Esophagus muscularis mucosa (tissue), 4 donors: ENCODE measurements around the gene GDA. TPM values are rescaled to one million over a fixed set of nuclear protein-coding genes. Genes with fewer than 3 reads are reported as not detected.

ENCODE experiments used
- DNase-seq: peaks from one replicate; pipeline ENCODE4 v3.0.0-alpha.2; 2017; ENCODE audit errors: extremely low spot score
- H3K27ac ChIP-seq, 4 donors: fragments of 200-600 bp; sonication (generic); replicated peaks in 1 of 4; 1 replicate in 3 of 4; 2 replicates in 1 of 4; pipeline ENCODE4 v1.5.1; 2016 to 2019; ENCODE audit warnings: mild to moderate bottlenecking in 1 of 4
- H3K27me3 ChIP-seq, 4 donors: fragments of 200-600 bp; sonication (generic); one replicate each; pipeline versions ENCODE4 v1.5.1 to v1.6.0; 2016 to 2019
- H3K36me3 ChIP-seq, 4 donors: fragments of 200-600 bp; sonication (generic); one replicate each; pipeline ENCODE4 v1.5.1; 2016 to 2019
- H3K4me1 ChIP-seq, 4 donors: fragments of 200-600 bp; sonication (generic); one replicate each; pipeline ENCODE4 v1.5.1; 2016 to 2019
- H3K4me3 ChIP-seq, 4 donors: fragments of 200-600 bp; sonication (generic); 1 replicate in 2 of 4; 2 replicates in 2 of 4; pipeline ENCODE4 v1.5.1; 2016 to 2019; ENCODE audit warnings: mild to moderate bottlenecking in 4 of 4, moderate library complexity in 1 of 4
- H3K9me3 ChIP-seq, 4 donors: fragments of 200-600 bp; sonication (generic); 1 replicate in 3 of 4; 2 replicates in 1 of 4; pipeline ENCODE4 v1.5.1; 2016 to 2019
- CTCF ChIP-seq, 3 experiments: fragments of 200-600 bp in 2 of 3; fragments of 450-650 bp in 1 of 3; sonication (generic) in 2 of 3; IDR thresholded peaks; one replicate each; pipeline ENCODE4 v1.5.1; 2017 to 2019; ENCODE audit warnings: antibody characterized with exemption in 3 of 3, mild to moderate bottlenecking in 2 of 3, moderate library complexity in 1 of 3
- EP300 ChIP-seq: sonication (generic); formaldehyde crosslinking; IDR thresholded peaks from one replicate; pipeline ENCODE4 v1.6.1; 2017; ENCODE audit warnings: antibody characterized with exemption
- POLR2A ChIP-seq: fragments of 450-650 bp; IDR thresholded peaks from one replicate; pipeline ENCODE4 v1.6.1; 2017; ENCODE audit warnings: antibody characterized with exemption, moderate library complexity, mild to moderate bottlenecking, low read depth
- POLR2AphosphoS5 ChIP-seq, 2 donors: sonication (generic); formaldehyde crosslinking; IDR thresholded peaks; one replicate each; pipeline ENCODE4 v1.6.1; 2017; ENCODE audit warnings: antibody characterized with exemption in 2 of 2
- WGBS: methylation state at CpG from one replicate; pipeline ENCODE4 v1.1.5; 2018; 5-methylcytosine and 5-hydroxymethylcytosine counted together
- intact Hi-C: fragments of 100-400 bp; cut with DNase I; formaldehyde crosslinking; loops from one replicate; pipeline ENCODE4 v1.15.1; 2023
- total RNA-seq, 4 donors: library from RNA; depleted of rRNA; stranded (reverse); fragments of >200 nt; gene quantifications; one replicate each; pipeline versions ENCODE4 v1.1.0 to v1.2.1, GENCODE V29; 2016

GDA gene
- total RNA-seq, 4 donors from 2014 or later = not detected

GRCh38 chr9:72254901-72255545 is 105.8 kb downstream of the GDA start:
- intact Hi-C loops = no loop called here
- WGBS = 52% methylated on average over 3 of the region's 3 CpGs
- Histone ChIP-seq H3K4me3 (no peak overlapping the region), H3K9me3 (no peaks in the 10 kb centered on the region), H3K36me3 (no peaks in the 10 kb centered on the region), H3K4me1 (no peaks in the 10 kb centered on the region), H3K27ac (no peak overlapping the region), H3K27me3 (peaks cover 0 to 20% (median 0%) of the 10 kb centered on the region in 4 donors)
- no peak for DNase-seq
- TF ChIP-seq CTCF (IDR thresholded peaks at IDR 0.05) = no peak

GRCh38 chr9:72255569-72255968 is 106.3 kb downstream of the GDA start:
- 81% methylated on average over 4 of the region's 4 CpGs for WGBS
- no peak overlapping the region for H3K4me3 ChIP-seq
- H3K9me3 ChIP-seq = no peaks in the 10 kb centered on the region
- H3K27me3 ChIP-seq = peaks cover 0 to 20% (median 0%) of the 10 kb centered on the region in 4 donors
- no peak for DNase-seq
- TF ChIP-seq POLR2AphosphoS5 (IDR thresholded peaks at IDR 0.05) (no peak), EP300 (no peak), POLR2A (no peak), CTCF (IDR thresholded peaks at IDR 0.05) (no peak)
- intact Hi-C loops = no loop called here
- no peaks in the 10 kb centered on the region for H3K4me1 ChIP-seq
- H3K27ac ChIP-seq = no peak overlapping the region
- H3K36me3 ChIP-seq = no peaks in the 10 kb centered on the region

- TF ChIP-seq POLR2A (no peak), EP300 (no peak), CTCF (IDR thresholded peaks at IDR 0.05) (no peak), POLR2AphosphoS5 (IDR thresholded peaks at IDR 0.05) (no peak)
- Histone ChIP-seq H3K4me3 (no peak overlapping the region), H3K36me3 (no peaks in the 10 kb centered on the region), H3K4me1 (no peaks in the 10 kb centered on the region), H3K9me3 (no peaks in the 10 kb centered on the region), H3K27me3 (peaks cover 0 to 20% (median 0%) of the 10 kb centered on the region in 4 donors), H3K27ac (no peak overlapping the region)
- intact Hi-C loops = no loop called here
- DNase-seq = no peak
- WGBS = 91% methylated on average over 6 of the region's 6 CpGs
Measured at GRCh38 chr9:72256931-72257330, 107.7 kb downstream of the GDA start.

GRCh38 chr9:72257814-72258213 is 108.6 kb downstream of the GDA start:
- Histone ChIP-seq H3K27ac (no peak overlapping the region), H3K36me3 (no peaks in the 10 kb centered on the region), H3K9me3 (no peaks in the 10 kb centered on the region), H3K27me3 (peaks cover 0 to 20% (median 0%) of the 10 kb centered on the region in 4 donors), H3K4me3 (no peak overlapping the region), H3K4me1 (no peaks in the 10 kb centered on the region)
- 64% methylated on average over 3 of the region's 3 CpGs for WGBS
- DNase-seq = no peak
- intact Hi-C loops = no loop called here
- TF ChIP-seq POLR2A = no peak
- TF ChIP-seq CTCF (IDR thresholded peaks at IDR 0.05) = no peak
- no peak for TF ChIP-seq EP300
- TF ChIP-seq POLR2AphosphoS5 (IDR thresholded peaks at IDR 0.05) = no peak

GRCh38 chr9:72262063-72262462 is 112.8 kb downstream of the GDA start:
- TF ChIP-seq EP300 (no peak), POLR2AphosphoS5 (IDR thresholded peaks at IDR 0.05) (no peak), CTCF (IDR thresholded peaks at IDR 0.05) (no peak), POLR2A (no peak)
- H3K27ac ChIP-seq = no peak overlapping the region
- intact Hi-C loops = no loop called here
- peaks cover 0 to 14% (median 0%) of the 10 kb centered on the region in 4 donors for H3K27me3 ChIP-seq
- H3K4me3 ChIP-seq = no peak overlapping the region
- H3K4me1 ChIP-seq = no peaks in the 10 kb centered on the region
- DNase-seq = no peak
- no peaks in the 10 kb centered on the region for H3K36me3 ChIP-seq
- 61% methylated on average over 2 of the region's 2 CpGs for WGBS
- H3K9me3 ChIP-seq = no peaks in the 10 kb centered on the region
